Gastrocnemius medialis (tissue), 4 donors: Measurements from ENCODE around the gene OR8G1.

Experiments used
- POLR2A ChIP-seq, 2 donors: fragments of 450-650 bp; IDR thresholded peaks; one replicate each; pipeline ENCODE4 v1.6.1; 2017; ENCODE audit warnings: antibody characterized with exemption in 2 of 2, mild to moderate bottlenecking in 2 of 2, moderate library complexity in 2 of 2
- TF ChIP-seq, protein P1 (sequence below), 5 experiments: fragments of 450-650 bp in 3 of 5; fragments of 200-600 bp in 2 of 5; sonication (generic) in 2 of 5; IDR thresholded peaks in 4 of 5; conservative IDR thresholded peaks in 1 of 5; 1 replicate in 4 of 5; 2 replicates in 1 of 5; pipeline ENCODE4 v1.5.1; 2016 to 2019; ENCODE audit warnings: antibody characterized with exemption in 5 of 5, mild to moderate bottlenecking in 3 of 5, moderate library complexity in 3 of 5

DNA sequence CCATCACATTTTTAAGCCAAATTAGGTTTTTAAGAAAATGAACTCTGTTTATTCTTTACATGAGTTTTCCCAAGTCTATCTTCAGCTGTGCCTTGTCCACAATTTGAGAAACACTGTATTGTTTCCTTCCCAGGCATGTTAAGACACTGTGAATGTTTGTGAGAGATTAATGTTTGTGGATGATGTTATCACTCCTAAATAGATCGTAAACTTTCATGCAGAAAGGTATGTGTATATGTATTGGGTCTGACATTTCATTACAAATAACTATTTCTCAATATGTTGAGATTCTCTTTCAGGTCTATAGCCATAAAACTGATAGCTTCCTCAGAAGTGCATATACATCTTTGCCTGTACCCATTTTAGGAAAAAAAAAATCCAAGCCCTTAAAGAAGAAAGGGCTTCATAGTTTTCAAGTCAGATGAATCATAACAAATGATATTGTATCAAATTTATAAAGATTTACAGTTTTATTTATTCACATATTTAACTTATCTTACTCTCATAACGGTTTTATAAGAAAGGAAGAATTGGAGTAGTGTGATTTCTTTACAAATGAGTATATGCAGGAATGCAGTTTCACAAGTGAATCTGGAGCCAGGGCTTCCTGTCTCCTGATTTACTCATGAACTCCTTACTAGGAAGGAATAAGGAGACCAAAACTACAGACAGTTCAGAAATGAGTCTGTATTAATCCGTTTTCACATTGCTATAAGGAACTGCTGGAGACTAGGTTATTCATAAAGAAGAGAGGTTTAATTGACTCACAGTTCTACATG is 61.6 kb downstream of the OR8G1 start:
- TF ChIP-seq, protein P1, sequence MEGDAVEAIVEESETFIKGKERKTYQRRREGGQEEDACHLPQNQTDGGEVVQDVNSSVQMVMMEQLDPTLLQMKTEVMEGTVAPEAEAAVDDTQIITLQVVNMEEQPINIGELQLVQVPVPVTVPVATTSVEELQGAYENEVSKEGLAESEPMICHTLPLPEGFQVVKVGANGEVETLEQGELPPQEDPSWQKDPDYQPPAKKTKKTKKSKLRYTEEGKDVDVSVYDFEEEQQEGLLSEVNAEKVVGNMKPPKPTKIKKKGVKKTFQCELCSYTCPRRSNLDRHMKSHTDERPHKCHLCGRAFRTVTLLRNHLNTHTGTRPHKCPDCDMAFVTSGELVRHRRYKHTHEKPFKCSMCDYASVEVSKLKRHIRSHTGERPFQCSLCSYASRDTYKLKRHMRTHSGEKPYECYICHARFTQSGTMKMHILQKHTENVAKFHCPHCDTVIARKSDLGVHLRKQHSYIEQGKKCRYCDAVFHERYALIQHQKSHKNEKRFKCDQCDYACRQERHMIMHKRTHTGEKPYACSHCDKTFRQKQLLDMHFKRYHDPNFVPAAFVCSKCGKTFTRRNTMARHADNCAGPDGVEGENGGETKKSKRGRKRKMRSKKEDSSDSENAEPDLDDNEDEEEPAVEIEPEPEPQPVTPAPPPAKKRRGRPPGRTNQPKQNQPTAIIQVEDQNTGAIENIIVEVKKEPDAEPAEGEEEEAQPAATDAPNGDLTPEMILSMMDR (IDR thresholded peaks at IDR 0.05 in 4 of 5, conservative IDR thresholded peaks at IDR 0.05 in 1 of 5), result no peak
- TF ChIP-seq POLR2A (IDR thresholded peaks at IDR 0.05), result no peak
